OCI-LY1 (cell line): ENCODE data around the gene NPC2.

Experiments used
- H2AFZ ChIP-seq: fragments of 200-600 bp; sonication (generic), shearing (Covaris generic); 2 replicates; pipeline ENCODE4 v1.6.0; 2014; ENCODE audit warnings: antibody characterized with exemption, mild to moderate bottlenecking, low read length
- H3F3A ChIP-seq: fragments of 200-600 bp; sonication (generic), shearing (Covaris generic); 2 replicates; pipeline ENCODE4 v1.6.0; 2014; ENCODE audit warnings: mild to moderate bottlenecking, antibody characterized with exemption, low read length, moderate library complexity; ENCODE audit not compliant: insufficient read depth
- H3K27ac ChIP-seq: fragments of 200-600 bp; sonication (generic); 2 replicates; pipeline ENCODE4 v1.5.1; 2014; ENCODE audit warnings: low read length, mixed run types, mild to moderate bottlenecking, low read depth; ENCODE audit not compliant: poor library complexity, severe bottlenecking
- H3K27me3 ChIP-seq: fragments of 200-600 bp; sonication (generic); 2 replicates; pipeline ENCODE4 v1.6.0; 2014; ENCODE audit warnings: antibody characterized with exemption, mild to moderate bottlenecking, low read length, moderate library complexity; ENCODE audit not compliant: insufficient read depth
- H3K36me3 ChIP-seq: fragments of 200-600 bp; sonication (generic); 2 replicates; pipeline ENCODE4 v1.6.1; 2014; ENCODE audit warnings: mild to moderate bottlenecking, antibody characterized with exemption, low read length, moderate library complexity, mixed read lengths; ENCODE audit not compliant: insufficient read depth
- H3K4me1 ChIP-seq: fragments of 200-600 bp; sonication (generic); 2 replicates; pipeline ENCODE4 v1.5.1; 2014; ENCODE audit warnings: mild to moderate bottlenecking, low read length, moderate library complexity; ENCODE audit not compliant: insufficient read depth, severe bottlenecking
- H3K4me2 ChIP-seq: fragments of 200-600 bp; sonication (generic), shearing (Covaris generic); 2 replicates; pipeline ENCODE4 v1.6.1; 2014; ENCODE audit warnings: low read length
- H3K4me3 ChIP-seq: fragments of 200-600 bp; sonication (generic); 2 replicates; pipeline ENCODE4 v1.5.1; 2014; ENCODE audit warnings: low read length, low read depth, mild to moderate bottlenecking, mixed read lengths; ENCODE audit not compliant: poor library complexity, severe bottlenecking
- H3K79me2 ChIP-seq: fragments of 200-600 bp; shearing (Covaris generic); 2 replicates; pipeline ENCODE4 v1.6.1; 2016; ENCODE audit warnings: mixed run types, low read length, mixed read lengths; ENCODE audit not compliant: insufficient read depth
- H3K9ac ChIP-seq: fragments of 200-600 bp; sonication (generic), shearing (Covaris generic); 2 replicates; pipeline ENCODE4 v1.6.1; 2014; ENCODE audit warnings: mild to moderate bottlenecking, low read length, mixed read lengths
- H3K9me2 ChIP-seq: fragments of 200-600 bp; sonication (generic), shearing (Covaris generic); 2 replicates; pipeline ENCODE4 v1.6.1; 2014; ENCODE audit warnings: low read depth, mild to moderate bottlenecking, low read length, mixed read lengths
- H3K9me3 ChIP-seq: fragments of 200-600 bp; shearing (Covaris generic); 2 replicates; pipeline ENCODE4 v1.6.1; 2014; ENCODE audit warnings: low read length, mixed read lengths
- H4K20me1 ChIP-seq: fragments of 200-600 bp; sonication (generic), shearing (Covaris generic); 2 replicates; pipeline ENCODE4 v1.6.0; 2016; ENCODE audit warnings: mild to moderate bottlenecking, low read length; ENCODE audit not compliant: insufficient read depth
- EZH2 ChIP-seq: fragments of 200-600 bp; sonication (generic), shearing (Covaris generic); IDR thresholded peaks from 2 replicates; pipeline ENCODE4 v1.8.0; 2017; ENCODE audit warnings: borderline replicate concordance, mixed run types, mild to moderate bottlenecking, antibody characterized with exemption, low read length, moderate library complexity, mixed read lengths
- TF ChIP-seq, protein P1 (sequence below): fragments of 200-600 bp; sonication (generic), shearing (Covaris generic); IDR thresholded peaks from 2 replicates; pipeline ENCODE4 v1.5.1; 2017; ENCODE audit warnings: mild to moderate bottlenecking, antibody characterized with exemption, low read length, moderate library complexity, mixed read lengths

The NPC2 gene

DNA sequence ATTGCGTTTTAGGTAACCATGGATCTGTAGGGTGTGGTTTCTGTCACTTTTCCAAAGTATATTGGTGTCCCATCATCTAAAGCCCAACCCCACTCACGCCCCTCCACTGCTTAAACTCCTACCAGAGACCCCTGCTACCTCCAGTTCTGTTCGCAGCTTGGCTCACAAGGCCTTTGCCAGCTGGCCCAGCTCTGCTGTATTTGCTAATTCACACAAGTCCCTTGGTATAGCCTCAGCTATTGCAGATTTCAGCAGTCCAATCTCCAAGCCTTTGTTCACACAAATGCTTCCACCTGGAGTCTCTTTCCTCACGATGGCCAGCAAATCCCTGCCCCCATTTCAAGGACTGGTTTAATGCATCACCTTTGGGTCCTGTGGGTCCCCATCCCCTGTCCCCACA lies 24.6 kb upstream of the NPC2 start:
- TF ChIP-seq, protein P1, sequence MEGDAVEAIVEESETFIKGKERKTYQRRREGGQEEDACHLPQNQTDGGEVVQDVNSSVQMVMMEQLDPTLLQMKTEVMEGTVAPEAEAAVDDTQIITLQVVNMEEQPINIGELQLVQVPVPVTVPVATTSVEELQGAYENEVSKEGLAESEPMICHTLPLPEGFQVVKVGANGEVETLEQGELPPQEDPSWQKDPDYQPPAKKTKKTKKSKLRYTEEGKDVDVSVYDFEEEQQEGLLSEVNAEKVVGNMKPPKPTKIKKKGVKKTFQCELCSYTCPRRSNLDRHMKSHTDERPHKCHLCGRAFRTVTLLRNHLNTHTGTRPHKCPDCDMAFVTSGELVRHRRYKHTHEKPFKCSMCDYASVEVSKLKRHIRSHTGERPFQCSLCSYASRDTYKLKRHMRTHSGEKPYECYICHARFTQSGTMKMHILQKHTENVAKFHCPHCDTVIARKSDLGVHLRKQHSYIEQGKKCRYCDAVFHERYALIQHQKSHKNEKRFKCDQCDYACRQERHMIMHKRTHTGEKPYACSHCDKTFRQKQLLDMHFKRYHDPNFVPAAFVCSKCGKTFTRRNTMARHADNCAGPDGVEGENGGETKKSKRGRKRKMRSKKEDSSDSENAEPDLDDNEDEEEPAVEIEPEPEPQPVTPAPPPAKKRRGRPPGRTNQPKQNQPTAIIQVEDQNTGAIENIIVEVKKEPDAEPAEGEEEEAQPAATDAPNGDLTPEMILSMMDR = no peak
- TF ChIP-seq EZH2 = no peak
- H2AFZ ChIP-seq = no peak overlapping the region
- no peaks in the 10 kb centered on the region for H4K20me1 ChIP-seq
- no peaks in the 10 kb centered on the region for H3K79me2 ChIP-seq
- H3K4me3 ChIP-seq = no peak overlapping the region
- H3K9ac ChIP-seq = no peak overlapping the region
- no peaks in the 10 kb centered on the region for H3K36me3 ChIP-seq
- no peaks in the 10 kb centered on the region for H3F3A ChIP-seq
- no peaks in the 10 kb centered on the region for H3K9me2 ChIP-seq
- H3K4me2 ChIP-seq = no peak overlapping the region
- H3K4me1 ChIP-seq = no peaks in the 10 kb centered on the region
- no peaks in the 10 kb centered on the region for H3K9me3 ChIP-seq
- H3K27ac ChIP-seq = no peak overlapping the region
- H3K27me3 ChIP-seq = 0 out of 2 replicates have a peak, but pooled peaks cover 2% of the 10 kb centered on the region

DNA sequence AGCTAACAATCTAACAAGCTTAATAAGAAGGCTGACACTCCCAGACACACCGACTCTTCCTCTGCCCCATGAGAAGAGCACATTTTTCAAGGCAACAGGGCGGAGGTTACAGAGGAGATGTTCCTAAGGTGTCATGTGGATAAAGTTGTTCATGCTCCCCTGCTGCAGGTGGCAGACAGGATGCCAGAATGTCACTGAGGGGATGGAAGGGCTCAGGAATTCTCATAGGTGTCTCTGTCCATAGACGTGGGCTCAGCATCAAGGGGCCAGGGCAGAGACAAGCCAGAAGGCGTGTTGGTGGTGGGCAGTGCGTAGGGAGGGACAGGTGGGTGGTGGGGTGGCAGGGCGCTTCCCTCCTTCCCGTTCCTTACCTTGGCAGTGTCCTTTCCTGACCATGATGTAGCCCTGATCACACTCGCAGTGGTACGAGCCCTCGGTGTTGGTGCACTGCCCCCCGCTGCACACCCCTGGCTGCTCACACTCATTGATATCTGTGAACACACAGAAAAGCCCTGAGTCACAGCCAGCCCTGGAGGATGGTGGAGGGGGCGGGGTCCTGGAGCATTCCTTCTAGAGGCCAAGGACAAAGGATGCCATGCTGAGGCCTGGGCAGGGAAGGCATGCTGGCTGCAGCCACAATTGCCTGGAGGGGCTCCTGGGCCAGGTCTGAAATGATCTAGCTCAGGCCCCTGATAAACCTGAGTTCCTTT lies 23.5 kb upstream of the NPC2 start:
- Histone ChIP-seq H3K27ac (no peak overlapping the region), H3F3A (no peaks in the 10 kb centered on the region), H4K20me1 (no peaks in the 10 kb centered on the region), H3K27me3 (no peaks in the 10 kb centered on the region), H3K4me2 (no peak overlapping the region), H3K9ac (no peak overlapping the region), H3K9me2 (no peaks in the 10 kb centered on the region), H3K4me1 (no peaks in the 10 kb centered on the region), H3K79me2 (no peaks in the 10 kb centered on the region), H3K36me3 (no peaks in the 10 kb centered on the region), H3K9me3 (no peaks in the 10 kb centered on the region), H3K4me3 (no peak overlapping the region), H2AFZ (no peak overlapping the region)
- no peak for TF ChIP-seq EZH2
- TF ChIP-seq, protein P1 = no peak

DNA sequence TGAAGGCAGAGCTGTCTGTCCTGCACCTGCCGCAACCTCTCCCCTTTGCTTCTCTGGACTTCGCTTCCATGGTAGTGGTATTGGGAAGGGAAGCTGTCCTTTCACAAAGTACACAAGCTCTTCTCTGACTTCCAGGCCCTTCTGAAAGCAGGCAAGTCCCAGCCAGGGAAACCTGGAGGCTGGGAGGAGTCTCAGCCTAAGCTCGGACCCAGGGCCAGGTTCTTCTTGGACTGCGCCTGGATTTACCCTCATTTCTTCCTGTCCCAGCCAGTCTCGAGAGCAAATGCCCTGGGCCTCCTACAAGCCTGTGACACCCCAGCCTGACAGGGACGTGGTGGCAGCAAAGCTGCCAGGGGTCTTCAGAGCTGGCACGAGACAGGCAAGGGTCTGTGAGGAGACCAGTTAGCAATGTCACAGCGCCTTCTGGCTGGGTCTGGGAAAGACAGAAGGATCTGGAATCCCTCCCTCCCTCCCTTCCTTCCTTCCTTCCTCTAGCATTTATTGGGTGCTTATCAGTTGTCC lies 22.8 kb upstream of the NPC2 start:
- no peak overlapping the region for H2AFZ ChIP-seq
- no peaks in the 10 kb centered on the region for H3F3A ChIP-seq
- no peaks in the 10 kb centered on the region for H3K9me2 ChIP-seq
- no peak overlapping the region for H3K27ac ChIP-seq
- H3K4me3 ChIP-seq = no peak overlapping the region
- no peaks in the 10 kb centered on the region for H3K9me3 ChIP-seq
- H3K4me1 ChIP-seq = no peaks in the 10 kb centered on the region
- TF ChIP-seq, protein P1 = no peak
- no peak for TF ChIP-seq EZH2
- no peak overlapping the region for H3K4me2 ChIP-seq
- no peak overlapping the region for H3K9ac ChIP-seq
- H4K20me1 ChIP-seq = no peaks in the 10 kb centered on the region
- no peaks in the 10 kb centered on the region for H3K27me3 ChIP-seq
- no peaks in the 10 kb centered on the region for H3K79me2 ChIP-seq
- H3K36me3 ChIP-seq = no peaks in the 10 kb centered on the region
